NCI-H526 (cell line): ENCODE data around the gene DACT3.

Source experiments
- DNase-seq, 2 experiments: peaks; one replicate each; lab custom pipeline; 2025; lab: John Stamatoyannopoulos, UW

The DACT3 gene

DNA sequence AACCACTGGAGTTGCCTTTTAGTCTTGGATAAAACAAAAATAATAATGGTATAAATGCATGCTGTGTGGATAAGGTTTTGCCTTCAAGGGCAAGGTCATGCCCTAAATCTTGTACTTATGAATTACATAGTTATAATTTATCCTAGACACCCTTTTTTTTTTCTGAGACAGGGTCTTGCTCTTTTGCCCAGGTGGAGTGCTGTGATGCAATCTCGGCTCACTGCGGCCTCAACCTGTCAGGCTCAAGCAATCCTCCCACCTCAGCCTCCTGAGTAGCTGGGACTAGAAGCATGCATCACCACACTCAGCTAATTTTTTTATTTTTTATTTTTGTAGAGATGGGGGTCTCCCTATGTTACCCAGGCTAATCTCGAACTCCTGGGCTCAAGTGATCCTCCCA, 7.7 kb upstream of the DACT3 start:
- no peak for DNase-seq

DNA sequence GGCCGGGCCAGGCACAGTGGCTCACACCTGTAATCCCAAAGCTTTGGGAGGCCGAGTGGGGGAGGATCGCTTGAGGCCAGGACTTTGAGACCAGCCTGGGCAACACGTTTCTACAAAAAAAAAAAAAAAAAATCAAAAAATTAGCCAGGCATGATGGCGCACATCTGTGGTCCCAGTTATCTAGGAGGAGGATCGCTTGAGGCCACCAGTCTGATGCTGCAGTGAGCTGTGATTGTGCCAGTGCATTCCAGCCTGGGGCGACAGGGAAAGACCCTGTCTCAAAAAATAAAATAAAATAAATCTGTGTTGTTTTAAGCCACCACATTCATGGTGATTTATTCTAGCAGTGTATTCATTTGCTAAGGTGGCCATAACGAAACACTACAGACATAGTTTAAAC, 4.1 kb upstream of the DACT3 start:
- DNase-seq: no peak

DNA sequence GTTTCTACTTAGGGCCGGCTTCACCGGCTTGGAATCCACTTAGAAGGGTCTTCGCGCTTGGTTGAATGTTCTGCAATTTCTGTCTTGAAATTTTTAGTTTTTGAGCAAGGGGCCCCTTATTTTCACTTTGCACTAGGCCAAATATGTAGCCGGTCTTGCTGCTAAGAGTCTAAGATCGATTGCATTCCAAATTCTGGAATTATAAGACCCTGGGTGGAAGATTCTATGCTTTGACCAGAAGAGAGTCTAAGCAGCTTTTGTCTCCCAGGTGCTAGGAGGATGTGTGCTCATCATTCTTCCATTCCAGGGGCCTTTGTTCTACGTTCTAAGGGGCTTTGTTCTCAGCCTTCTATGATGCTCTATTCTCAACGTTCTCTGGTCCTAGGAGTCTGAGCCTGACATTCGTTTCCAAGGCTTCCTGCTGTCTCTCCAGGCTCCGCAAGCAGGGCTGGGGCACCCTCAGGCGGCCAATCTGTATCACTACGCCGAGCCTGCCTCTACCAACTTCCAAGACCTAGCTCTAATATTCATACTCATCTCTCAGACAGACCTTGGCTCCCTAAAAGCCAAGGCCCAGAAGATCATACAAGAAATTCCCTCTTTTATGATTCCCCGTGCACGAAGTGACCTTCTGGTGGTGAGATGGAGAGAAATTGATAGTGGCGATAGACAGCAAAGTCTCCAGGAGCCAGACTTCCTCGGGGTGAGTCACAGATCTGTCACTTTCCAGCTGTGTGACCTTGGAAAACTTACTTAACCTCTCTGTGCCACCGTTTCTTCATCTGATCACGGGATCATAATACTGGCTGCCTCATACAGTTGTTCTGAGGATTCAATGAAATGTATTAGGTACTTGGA, 982 bp upstream of the DACT3 start:
- peak; percentile 69 to 91 for DNase-seq

DNA sequence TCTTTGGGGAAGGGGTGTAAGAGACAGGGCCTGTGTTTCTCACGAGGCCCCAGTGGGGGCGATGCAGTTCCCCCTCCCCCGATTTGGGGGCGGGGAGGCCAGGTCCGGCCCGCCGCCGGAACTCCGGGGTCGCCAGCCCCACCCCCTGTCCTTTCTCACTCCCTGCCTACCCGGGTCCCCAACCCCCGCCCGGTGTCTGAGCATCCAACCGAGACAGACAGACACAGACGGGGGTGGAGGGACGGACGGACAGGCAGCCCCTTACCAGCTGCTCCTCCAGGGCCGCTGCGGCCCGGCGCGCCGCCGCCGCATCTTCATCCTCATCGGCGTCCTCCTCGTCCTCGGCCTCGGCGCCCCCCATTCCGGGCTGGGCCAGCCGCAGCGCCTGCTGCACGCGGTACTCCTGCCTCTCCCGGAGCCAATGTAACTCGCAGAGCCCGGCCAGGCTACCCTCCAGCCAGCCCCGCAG, 397 bp downstream of the DACT3 start:
- DNase-seq: peak in 1 of 2 experiments; percentile 67

DNA sequence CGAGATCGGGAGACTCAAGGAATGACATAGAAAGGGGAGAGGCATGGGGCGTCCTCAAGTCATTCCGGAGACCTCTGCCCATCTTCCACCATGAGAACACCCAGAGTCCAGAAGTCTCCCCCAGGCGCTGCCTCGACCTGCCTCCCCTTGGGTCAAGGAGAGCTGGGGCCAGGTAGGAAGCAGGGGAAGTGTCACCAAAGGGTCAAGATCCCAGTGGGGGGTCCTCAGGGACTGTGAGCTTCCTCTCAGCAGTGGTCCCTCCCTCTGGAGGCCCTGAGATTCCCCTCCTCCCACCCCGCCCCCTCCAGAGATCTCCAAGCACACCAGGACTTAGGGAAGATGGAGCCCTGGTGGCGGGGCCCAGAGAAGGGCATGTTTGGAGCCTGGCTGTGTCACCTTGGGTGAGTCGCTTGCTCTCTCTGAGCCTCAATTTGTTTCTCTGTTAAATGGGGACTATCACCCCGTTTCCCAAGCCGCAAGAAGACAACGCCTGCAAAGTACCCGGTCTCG, 919 bp downstream of the DACT3 start:
- peak in 1 of 2 experiments; percentile 40 for DNase-seq

DNA sequence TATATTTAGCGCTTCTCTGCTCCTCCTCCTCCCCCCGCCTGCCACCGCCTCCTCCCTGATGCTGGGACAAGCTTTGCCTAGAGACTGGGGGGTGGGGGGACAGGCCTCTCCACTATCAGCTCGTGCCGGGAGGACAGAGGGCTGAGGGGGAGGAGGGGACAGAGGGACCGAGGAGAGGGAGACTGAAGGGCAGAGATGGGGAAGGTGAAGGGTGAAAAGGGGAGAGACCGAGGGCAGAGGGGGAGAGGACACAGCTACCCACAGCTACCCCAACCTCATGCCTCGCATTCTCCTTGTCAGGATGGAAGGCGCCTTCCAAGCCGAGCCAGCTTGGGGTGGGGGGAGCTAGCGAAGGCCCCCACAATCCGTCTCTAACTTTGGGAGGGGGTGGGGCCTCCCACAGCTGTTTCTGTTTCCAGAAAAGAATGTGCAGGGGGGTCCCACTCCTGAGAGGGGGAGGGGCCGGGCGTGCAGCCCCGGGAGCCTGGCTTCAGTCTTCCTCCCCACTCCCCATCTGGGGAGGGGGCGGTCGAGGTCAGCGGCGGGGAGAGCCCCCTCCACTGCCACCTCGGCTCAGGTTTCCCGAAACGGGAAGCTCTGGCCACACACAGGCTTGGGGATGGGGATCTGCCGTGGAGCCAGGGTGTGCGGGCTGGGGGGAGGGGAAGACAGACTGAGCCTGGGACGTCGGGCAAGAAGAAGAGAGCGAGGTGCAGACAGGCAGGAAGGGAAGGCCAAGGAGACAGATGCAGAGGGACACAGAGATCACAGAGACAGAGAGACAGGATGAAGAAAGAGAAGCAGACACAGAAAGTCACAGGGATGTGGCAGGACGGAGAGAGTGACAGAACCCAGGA, 1.6 kb downstream of the DACT3 start:
- DNase-seq: peak in 1 of 2 experiments; percentile 60

DNA sequence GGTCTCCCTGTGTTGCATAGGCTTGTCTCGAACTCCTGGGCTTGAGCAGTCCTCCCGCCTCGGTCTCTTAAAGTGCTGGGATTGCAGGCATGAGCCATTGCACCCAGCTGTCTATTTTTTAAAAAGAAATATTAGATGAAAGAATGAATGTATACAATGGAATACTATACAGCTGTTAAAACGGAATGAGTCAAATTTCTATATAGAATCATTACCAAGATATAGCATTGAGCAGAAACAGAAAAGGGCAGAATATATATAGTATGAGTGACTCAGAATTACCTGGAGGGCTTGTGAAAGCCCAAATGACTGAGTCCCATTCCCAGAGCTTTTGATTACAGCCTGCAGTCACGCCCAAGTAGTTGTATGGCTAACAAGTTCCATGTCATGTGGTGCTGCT, 4.4 kb downstream of the DACT3 start:
- DNase-seq: no peak

DNA sequence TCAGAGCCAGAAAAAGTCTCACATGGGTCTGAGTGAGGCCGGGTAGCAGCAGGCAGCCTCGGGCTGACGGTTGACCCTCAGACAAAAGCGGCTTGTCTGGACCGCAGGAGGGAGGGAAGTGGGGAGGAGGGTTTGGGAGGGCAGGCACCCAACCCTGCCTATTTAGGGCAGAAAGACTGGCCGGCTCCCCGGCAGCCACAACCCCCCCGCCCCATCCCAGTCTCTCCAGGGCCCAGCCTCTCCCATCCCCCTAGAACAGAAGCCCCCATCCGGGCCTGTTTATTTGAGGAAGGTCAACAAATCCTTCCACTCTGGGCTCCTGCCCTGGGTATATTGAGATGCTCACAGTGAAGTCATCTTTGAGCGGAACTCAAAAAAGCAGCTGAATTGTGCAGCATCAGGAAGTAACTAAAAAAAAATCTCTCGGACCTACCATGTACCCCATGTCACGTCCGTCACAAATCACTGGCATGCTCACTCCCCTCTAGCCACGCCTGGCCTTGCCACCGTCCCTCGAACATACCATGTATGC, 6.3 kb downstream of the DACT3 start:
- DNase-seq: peak in 1 of 2 experiments; percentile 25

DNA sequence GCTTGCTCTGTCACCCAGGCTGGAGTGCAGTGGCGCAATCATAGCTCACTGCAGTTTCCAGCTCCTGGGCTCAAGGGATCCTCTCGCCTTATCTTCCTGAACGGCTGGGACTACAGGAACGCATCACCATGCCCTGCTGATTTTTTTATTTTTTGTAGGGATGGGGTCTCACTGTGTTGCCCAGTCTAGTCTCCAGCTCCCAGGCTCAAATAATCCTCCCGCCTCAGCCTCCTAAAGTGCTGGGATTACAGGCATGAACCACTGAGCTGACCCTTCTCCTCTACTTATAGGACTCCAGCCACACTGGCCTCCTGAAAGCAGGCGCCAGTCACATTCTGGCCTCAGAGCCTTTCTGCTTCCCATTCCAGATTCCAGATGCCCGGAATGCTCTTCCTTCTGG, 10.5 kb downstream of the DACT3 start:
- DNase-seq: no peak

DNA sequence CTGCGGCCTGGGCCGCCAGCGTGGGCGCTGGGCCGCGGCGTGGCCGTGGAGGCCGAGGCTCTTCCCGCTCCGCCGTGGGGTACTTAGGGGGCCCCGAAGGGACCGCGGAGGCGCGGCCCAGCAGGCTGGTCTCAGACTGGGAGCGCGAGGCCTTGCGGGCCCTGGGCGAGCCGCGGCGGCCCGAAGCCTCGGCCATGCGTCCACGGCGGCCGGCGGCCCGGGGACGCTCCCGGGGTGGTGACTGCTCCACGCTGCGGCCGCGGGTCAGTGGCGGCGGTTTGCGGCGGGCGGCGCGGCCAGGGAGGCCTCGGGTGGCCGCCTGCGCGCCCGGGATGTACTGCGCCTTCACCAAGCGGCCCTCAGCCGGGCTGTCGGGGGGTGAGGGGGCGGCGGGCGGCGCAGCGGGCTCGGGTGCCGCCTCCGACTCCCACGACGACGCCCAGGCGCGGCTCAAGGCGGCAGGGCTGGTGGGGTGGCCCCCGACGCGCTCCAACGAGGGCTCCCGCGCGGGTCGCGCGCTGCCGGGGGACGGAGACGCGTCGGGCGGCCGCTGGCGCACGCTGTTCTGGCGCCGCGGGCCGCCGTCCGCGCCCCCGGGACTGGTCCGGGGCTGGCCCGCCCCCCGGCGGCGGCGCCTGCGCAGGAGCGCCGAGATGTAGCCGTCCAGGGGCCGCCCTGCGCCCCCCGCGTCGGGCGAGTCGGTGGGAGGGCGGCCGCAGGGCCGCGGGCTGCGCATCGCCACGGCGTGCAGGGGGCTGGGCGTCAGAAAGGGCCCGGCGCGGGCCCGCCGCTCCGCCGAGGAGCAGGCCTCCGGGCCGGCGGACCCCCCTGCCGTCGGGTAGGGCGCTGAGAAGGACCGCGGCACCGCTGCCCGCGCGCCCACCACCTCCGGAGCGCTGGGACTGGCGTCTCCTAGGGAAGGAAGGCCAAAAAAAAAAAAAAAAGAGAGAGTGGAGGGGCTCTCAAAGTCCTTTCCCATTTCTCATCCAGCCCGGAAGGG, 11.7 kb downstream of the DACT3 start:
- DNase-seq: no peak

DNA sequence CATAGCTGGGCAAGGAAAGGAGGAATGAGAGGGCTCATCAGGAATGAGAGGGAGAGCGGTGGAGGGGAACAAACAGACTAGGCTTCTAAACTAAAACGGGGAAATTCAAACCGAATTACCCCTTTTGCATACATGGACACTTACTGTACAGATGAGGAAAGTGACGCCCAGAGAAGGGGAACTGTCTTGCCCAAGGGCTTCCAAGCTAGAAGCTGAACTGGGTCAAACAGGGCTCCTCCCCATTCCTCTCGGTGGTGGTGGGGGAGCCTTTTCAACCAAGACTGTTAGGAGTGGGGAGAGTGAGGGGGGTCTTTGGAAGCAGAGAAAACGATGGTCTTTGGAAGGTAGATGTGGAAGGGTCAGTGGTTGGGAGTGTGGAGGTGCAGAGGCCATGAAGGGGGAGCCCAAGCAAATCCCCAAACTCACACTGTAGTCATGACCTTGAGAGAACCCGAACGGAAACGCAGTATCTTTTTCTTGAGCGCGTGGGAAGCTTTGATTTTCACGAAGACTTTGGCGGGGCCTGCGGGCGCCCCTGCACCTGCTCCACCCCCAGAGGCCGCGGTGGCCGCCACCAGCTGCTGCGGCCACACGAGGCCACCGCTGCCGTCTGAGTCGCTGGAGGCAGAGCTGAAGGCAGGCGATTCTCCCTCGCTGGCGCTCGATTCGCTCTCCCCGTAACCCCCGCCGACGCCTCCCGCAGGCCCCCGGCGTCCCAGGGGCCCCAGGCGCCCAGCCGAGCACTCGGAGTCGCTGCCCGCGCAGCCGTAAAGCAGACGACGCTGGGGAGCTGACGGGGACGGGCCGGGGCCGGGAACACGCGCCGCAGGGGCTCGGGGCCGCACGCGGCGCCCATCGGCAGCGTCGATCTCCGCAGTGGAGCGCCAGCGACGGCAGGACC, 12.7 kb downstream of the DACT3 start:
- DNase-seq: no peak

DNA sequence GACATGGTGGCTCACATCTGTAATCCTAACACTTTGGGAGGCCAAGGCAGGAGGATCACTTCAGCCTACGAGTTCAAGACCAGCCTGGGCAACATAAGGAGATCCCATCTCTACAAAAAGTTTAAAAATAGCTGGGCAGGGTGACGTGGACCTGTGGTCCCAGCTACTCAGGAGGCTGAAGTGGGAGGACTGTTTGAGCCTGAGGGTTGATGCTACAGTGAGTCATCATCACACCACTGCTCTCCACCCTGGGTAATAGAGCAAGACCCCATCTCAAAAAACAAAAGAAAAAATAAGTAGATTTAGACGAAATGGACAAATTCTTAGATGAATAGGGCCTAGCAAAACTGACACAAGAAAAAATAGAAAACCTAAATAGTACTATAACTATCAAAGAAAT, 14.6 kb downstream of the DACT3 start:
- no peak for DNase-seq

DNA sequence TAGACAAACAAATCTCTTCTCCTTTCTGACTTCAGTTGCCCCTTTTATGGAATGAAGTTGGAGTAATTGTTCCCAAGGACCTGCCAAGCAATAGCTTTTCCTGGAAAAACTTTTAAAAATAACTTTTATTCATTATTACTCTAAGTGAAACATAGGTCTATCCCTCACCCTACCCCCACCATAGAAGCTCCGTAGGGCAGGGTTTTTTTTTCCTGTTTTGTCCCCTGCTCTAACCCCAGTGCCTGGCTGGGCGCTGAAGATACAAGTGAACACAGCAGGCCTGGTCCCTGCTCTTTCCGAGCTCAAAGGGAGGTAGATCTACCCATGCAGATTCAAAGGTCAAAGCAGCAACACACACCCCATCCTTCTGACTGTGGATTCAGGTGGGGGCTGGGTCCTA, 16.3 kb downstream of the DACT3 start:
- DNase-seq: no peak

DNA sequence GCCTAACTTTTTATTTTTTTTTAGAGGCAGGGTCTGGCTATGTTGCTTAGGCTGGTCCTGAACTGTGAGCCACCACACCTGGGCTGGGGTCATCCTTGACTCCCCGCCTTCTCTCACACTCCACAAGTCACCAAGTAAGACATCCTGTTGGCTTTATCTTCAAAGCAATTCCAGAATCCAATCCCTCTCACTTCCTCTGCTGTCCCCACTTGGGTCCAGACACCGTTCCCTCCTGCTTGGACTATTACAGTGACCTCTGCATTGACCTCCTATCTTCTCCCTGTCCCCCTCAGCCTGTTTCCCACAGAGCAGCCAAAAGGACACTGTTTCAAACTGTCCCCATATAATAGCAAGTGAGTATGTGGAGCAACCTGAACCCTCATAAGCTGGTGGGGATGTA, 20.3 kb downstream of the DACT3 start:
- no peak for DNase-seq

DNA sequence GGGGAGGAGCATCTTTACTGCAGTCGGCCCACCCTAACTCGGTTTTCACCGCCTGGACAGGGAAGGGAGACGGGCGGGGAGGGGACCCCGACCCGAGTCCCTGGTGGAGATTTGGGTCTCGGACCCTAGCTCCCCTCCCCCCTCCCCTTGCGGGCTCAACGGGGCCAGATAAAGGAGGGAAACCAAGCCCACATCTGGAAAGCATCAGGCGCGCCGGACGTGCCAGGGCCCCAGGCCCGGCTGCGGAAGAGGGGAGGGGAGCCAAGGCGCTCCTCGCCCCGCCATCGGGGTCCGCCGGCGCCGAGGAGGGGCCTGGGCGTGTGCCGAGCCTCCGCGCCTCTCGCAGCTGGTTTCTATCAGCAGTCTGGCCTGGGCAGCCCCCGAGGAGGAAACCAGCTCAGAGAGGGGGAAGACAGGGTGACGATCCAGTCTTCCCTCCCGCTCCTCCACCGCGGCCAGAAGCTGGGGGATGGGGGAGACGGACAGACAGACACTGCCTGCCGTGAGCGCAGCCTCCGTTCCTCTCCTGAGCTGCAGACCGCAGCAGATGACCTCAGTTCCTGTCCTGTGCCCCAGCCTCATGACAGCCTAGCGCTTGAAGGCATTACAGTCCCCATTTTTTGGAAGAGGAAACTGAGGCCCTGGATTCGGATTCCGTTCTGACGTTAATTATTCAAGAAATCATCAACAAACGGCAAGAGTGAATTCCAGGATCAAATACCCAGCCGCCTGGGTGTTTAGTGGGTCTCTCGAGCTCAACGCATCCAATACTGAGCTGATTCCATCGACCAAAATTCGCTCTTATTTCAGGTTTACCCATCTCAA, 21.4 kb downstream of the DACT3 start:
- DNase-seq: no peak

DNA sequence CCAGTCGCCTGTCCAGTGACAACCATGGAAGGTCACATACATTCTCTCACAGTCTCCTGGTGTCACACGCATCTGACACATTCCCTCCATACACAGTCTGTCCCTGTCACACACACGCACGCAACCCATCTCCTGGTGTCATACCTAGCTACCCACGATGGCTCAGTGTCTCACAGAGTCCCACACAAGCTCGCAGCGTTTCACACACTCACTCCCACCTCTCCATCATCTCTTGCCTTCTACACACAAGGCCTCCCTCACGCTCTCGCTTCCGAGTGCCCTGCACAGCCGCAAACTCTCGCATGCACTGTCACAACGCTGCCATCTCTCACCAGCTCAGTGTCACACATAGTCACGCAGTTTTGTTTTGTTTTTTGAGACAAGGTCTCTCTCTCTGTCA, 23.8 kb downstream of the DACT3 start:
- DNase-seq: no peak

DNA sequence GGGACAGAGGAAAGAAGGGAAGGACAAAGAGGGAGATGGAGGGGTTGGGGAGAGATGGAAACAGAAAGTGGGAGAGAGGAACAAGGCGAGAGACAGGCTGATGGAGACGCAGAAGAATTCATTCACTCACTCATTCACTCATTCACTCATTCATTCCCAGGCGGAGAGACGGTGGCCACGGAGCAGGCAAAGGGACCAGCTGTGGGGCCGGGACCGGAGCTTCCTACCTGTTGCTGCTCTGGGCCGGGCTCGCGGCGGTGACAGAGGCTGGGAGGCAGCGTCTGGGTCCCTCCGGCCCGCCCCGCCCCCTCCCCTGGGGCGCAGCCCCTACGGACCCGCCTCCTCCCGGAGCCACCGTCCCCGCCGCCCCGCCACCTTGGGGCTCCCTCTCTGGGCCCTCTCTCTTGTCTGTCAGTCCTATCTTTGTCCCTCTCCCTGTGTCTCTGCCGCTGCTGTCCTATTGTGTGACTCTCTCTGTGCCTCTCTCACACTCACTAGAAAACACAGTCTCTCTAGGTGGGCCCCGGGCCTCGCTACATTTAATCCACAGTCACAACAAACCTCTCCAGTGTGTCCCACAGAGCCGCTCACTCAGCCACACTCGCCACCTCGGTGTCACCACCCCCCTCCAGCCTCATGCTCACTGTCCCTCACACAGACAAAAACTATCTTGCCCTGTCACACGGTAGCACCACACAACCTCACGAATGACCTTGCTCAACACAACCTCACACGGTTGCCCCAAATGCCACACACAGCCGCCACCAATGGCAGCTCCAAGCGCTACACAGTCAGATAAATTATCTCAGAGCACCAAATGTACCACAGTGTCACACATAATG, 24.8 kb downstream of the DACT3 start, which contains the start of gene GNG8:
Gene GNG8 (minus strand): TSS at position 283 of the 842 bp plus-strand sequence. CDS start 1,520 bp downstream, outside the sequence.
- DNase-seq: peak in 1 of 2 experiments; percentile 32

DNA sequence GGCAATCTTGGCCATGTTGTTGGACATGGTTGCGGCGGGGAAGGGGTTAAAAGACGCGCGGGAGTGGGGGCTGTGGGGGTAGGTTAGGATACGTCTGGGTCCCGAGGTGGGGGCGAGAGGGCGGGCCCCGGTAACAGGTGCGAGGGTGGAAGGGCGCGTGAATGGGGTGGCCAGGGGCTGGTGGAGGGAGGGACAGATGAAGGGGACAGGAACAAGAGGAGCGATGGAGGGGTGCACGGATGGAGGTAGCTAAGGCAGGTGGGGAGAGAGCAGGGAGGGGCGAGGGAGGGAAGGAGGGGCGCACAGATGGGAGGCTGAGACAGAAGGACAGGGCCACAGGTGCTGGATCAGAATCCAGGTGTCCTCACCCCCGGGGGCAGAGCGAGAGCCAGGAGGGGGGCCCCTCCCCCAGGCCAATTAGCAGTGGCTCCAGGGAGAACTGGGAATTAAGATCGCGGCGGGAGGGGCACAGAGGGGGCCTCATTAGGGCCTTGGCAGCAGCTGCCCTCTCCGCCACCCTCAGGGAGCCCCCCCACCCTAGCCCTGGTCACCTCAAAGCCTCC, 26.2 kb downstream of the DACT3 start:
- DNase-seq: peak in 1 of 2 experiments; percentile 49
